ENCODE results near the gene IL6ST.
"Not testable (repeated sequence)": the region's sequence is repeated elsewhere in the genome, so short reads cannot be mapped to it uniquely, and the experiment has no call there.

The IL6ST gene

GRCh38 chr5:56003179-56003578, 8.4 kb upstream of the IL6ST start:
- no peak for DNase-seq

- no peak for DNase-seq
These were observed 7.5 kb upstream of the IL6ST start for GRCh38 chr5:56002303-56002702.

- DNase-seq, result not testable (repeated sequence)
These were observed 5.5 kb upstream of the IL6ST start for GRCh38 chr5:56000221-56000620.

- no peak for DNase-seq
These were observed 4.2 kb upstream of the IL6ST start for GRCh38 chr5:55998966-55999365.

- DNase-seq, result no peak
These were observed 3.1 kb upstream of the IL6ST start for GRCh38 chr5:55997742-55998351.

GRCh38 chr5:55994998-55995914, 493 bp upstream of the IL6ST start:
- DNase-seq, result peak; percentile 60

- DNase-seq, result no peak
These were observed 850 bp downstream of the IL6ST start for GRCh38 chr5:55993731-55994494.

- no peak for DNase-seq
These were observed 1.8 kb downstream of the IL6ST start for GRCh38 chr5:55993013-55993412.

GRCh38 chr5:55991768-55992486, 2.8 kb downstream of the IL6ST start:
- no peak for DNase-seq

- DNase-seq, result not testable (repeated sequence)
These were observed 3.9 kb downstream of the IL6ST start for GRCh38 chr5:55990895-55991294.

GRCh38 chr5:55989860-55990259, 4.9 kb downstream of the IL6ST start:
- DNase-seq, result no peak

GRCh38 chr5:55988979-55989638, 5.7 kb downstream of the IL6ST start:
- no peak for DNase-seq

- not testable (repeated sequence) for DNase-seq
These were observed 6.3 kb downstream of the IL6ST start for GRCh38 chr5:55988428-55988827.

- no peak for DNase-seq
These were observed 7.8 kb downstream of the IL6ST start for GRCh38 chr5:55986931-55987330.

- no peak for DNase-seq
These were observed 9.6 kb downstream of the IL6ST start for GRCh38 chr5:55985181-55985580.

GRCh38 chr5:55983986-55984385, 10.8 kb downstream of the IL6ST start:
- no peak for DNase-seq

- no peak for DNase-seq
These were observed 11.8 kb downstream of the IL6ST start for GRCh38 chr5:55982957-55983381.

GRCh38 chr5:55973296-55973695, 21.5 kb downstream of the IL6ST start:
- DNase-seq, result no peak

GRCh38 chr5:55969956-55970355, 24.8 kb downstream of the IL6ST start:
- DNase-seq, result no peak

GRCh38 chr5:55966284-55966683, 28.5 kb downstream of the IL6ST start:
- DNase-seq, result no peak

- DNase-seq, result no peak
These were observed 29.2 kb downstream of the IL6ST start for GRCh38 chr5:55965525-55965924.

- DNase-seq, result no peak
These were observed 34.0 kb downstream of the IL6ST start for GRCh38 chr5:55960779-55961178.

All from DMS79 (cell line).